Renal cortex interstitium (tissue), 11 donors: ENCODE results near the gene RAPGEF5. TPM values are rescaled to one million over a fixed set of nuclear protein-coding genes. Genes with fewer than 3 reads are reported as not detected.

Source experiments
- DNase-seq, 11 donors: peaks; one replicate each; pipeline ENCODE4 v3.0.0-alpha.2; 2013; ENCODE audit warnings: low read depth in 9 of 11, low spot score in 4 of 11; ENCODE audit errors: extremely low read depth in 1 of 11
- polyA plus RNA-seq, 3 donors: library from polyadenylated mRNA; unstranded; fragments of 120-200 nt; gene quantifications; one replicate each; pipeline ENCODE4 v1.2.1, GENCODE V29; 2013; ENCODE audit not compliant: insufficient read length in 3 of 3

Gene RAPGEF5
- polyA plus RNA-seq, 3 donors: 36.1 to 47.0 (median 39.9) TPM

GRCh38 chr7:22153432-22154142, 203.4 kb downstream of the RAPGEF5 start:
- DNase-seq: no peak

GRCh38 chr7:22152690-22153089, 204.3 kb downstream of the RAPGEF5 start:
- DNase-seq: no peak

- DNase-seq: no peak
These were observed 205.1 kb downstream of the RAPGEF5 start for GRCh38 chr7:22151901-22152300.

GRCh38 chr7:22150221-22150620, 206.7 kb downstream of the RAPGEF5 start:
- DNase-seq: no peak

- no peak for DNase-seq
These were observed 209.1 kb downstream of the RAPGEF5 start for GRCh38 chr7:22147868-22148267.

GRCh38 chr7:22146961-22147512, 209.9 kb downstream of the RAPGEF5 start:
- peak in 2 of 11 donors; percentile 19 to 31 for DNase-seq

GRCh38 chr7:22144950-22145349, 212.0 kb downstream of the RAPGEF5 start:
- DNase-seq: no peak

GRCh38 chr7:22143491-22143890, 213.5 kb downstream of the RAPGEF5 start:
- no peak for DNase-seq

GRCh38 chr7:22142572-22142971, 214.4 kb downstream of the RAPGEF5 start:
- no peak for DNase-seq

- DNase-seq: no peak
These were observed 215.6 kb downstream of the RAPGEF5 start for GRCh38 chr7:22141355-22141754.

GRCh38 chr7:22140578-22140977, 216.4 kb downstream of the RAPGEF5 start:
- no peak for DNase-seq

- no peak for DNase-seq
These were observed 218.1 kb downstream of the RAPGEF5 start for GRCh38 chr7:22138886-22139285.

- no peak for DNase-seq
These were observed 218.8 kb downstream of the RAPGEF5 start for GRCh38 chr7:22138106-22138505.

GRCh38 chr7:22137466-22137865, 219.5 kb downstream of the RAPGEF5 start:
- DNase-seq: no peak

GRCh38 chr7:22137026-22137425, 219.9 kb downstream of the RAPGEF5 start:
- DNase-seq: no peak

- DNase-seq: no peak
These were observed 227.0 kb downstream of the RAPGEF5 start for GRCh38 chr7:22129819-22130580.

GRCh38 chr7:22129166-22129565, 227.8 kb downstream of the RAPGEF5 start:
- no peak for DNase-seq

GRCh38 chr7:22128528-22128920, 228.4 kb downstream of the RAPGEF5 start:
- DNase-seq: no peak

- no peak for DNase-seq
These were observed 229.0 kb downstream of the RAPGEF5 start for GRCh38 chr7:22127835-22128527.

- DNase-seq: no peak
These were observed 231.5 kb downstream of the RAPGEF5 start for GRCh38 chr7:22125436-22125835.
